ENCODE data around the gene NGB. TPM values are rescaled to one million over a fixed set of nuclear protein-coding genes. Genes with fewer than 3 reads are reported as not detected.

The NGB gene
- total RNA-seq, 1 experiment from 2014 or later, result not detected

DNA sequence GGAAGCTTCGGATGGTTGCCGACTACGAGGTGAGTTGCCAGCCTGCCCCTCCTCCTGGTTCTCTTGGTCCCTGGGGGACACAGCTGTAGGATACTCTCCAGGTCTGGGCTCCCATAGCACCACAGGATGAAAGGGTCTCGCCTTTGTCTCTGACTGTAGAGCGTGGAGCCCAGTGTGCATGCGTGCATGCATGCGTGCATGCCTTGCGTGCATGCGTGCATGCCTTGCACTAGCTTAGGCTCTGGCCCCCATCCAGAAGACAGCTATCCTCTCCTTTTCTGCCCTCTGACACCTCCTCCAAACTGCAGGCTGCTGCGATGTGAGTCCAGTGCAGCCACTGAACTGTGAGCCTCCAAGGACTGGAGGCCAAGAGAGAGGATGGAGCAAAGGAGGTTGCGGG is 19.1 kb downstream of the NGB start:
- H3K4me2 ChIP-seq (ENCODE audit: low read length), result no peak overlapping the region
- H3K4me1 ChIP-seq (ENCODE audit: control insufficient read depth in 1 of 2, insufficient read depth in 2 of 2, low read length in 2 of 2), result no peaks in the 10 kb centered on the region
- ChIA-PET CTCF (no interaction called here), RAD21 (ENCODE audit: low non-redundant PET in 1 of 2, low total read pairs in 2 of 2, uncharacterized antibody in 2 of 2, unreplicated experiment in 2 of 2) (no interaction called here), POLR2A (no interaction called here)
- no peak overlapping the region for H3K4me3 ChIP-seq (replicated peaks in 1 of 2; ENCODE audit: low read depth in 1 of 2, low read length in 2 of 2)
- H3K9ac ChIP-seq (ENCODE audit: low read length), result no peak overlapping the region
- no peaks in the 10 kb centered on the region for H3K36me3 ChIP-seq (ENCODE audit: control insufficient read depth in 1 of 2, insufficient read depth in 2 of 2, low read length in 2 of 2)
- H3K79me2 ChIP-seq (ENCODE audit: insufficient read depth, low read length), result no peaks in the 10 kb centered on the region
- no peaks in the 10 kb centered on the region for H3K27me3 ChIP-seq (ENCODE audit: insufficient read depth, low read length)
- no peak for ATAC-seq
- H3K27ac ChIP-seq (ENCODE audit: low read depth, low read length), result no peak overlapping the region
- no peak for DNase-seq (ENCODE audit: low read depth, low spot score)
- H3K9me2 ChIP-seq (ENCODE audit: insufficient read depth), result no peaks in the 10 kb centered on the region
- H2AFZ ChIP-seq (ENCODE audit: low read depth, low read length, poor library complexity, severe bottlenecking), result no peak overlapping the region
- BruUV-seq (replicated peaks), result no TSS peak
- H3K9me3 ChIP-seq (ENCODE audit: control insufficient read depth in 1 of 2, insufficient read depth in 1 of 2, low read depth in 1 of 2, low read length in 2 of 2), result no peaks in the 10 kb centered on the region
- TF ChIP-seq SP1 (IDR thresholded peaks at IDR 0.05; ENCODE audit: low read depth) (no peak), ZBTB33 (IDR thresholded peaks at IDR 0.05; ENCODE audit: extremely low read depth, insufficient replicate concordance, low read length) (no peak), POLR2AphosphoS5 (IDR thresholded peaks at IDR 0.05; ENCODE audit: low read depth, low read length) (no peak), ZFX (IDR thresholded peaks at IDR 0.05) (no peak), YY1 (IDR thresholded peaks at IDR 0.05; ENCODE audit: extremely low read depth, insufficient replicate concordance, low read depth, low read length) (no peak), REST (IDR thresholded peaks at IDR 0.05; ENCODE audit: low read depth) (no peak), SIN3A (IDR thresholded peaks at IDR 0.05; ENCODE audit: low read depth) (no peak)
- TF ChIP-seq, protein P1, sequence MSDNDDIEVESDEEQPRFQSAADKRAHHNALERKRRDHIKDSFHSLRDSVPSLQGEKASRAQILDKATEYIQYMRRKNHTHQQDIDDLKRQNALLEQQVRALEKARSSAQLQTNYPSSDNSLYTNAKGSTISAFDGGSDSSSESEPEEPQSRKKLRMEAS (IDR thresholded peaks at IDR 0.05), result no peak
- intact Hi-C loops (cut with micrococcal nuclease), result no loop called here
- no peaks in the 10 kb centered on the region for H4K20me1 ChIP-seq (ENCODE audit: insufficient read depth)

Measured in HCT116 (cell line).